Gastrocnemius medialis (tissue), 4 donors: Measurements from ENCODE around the gene LIPH.
"Not testable (repeated sequence)": the region's sequence is repeated elsewhere in the genome, so short reads cannot be mapped to it uniquely, and the experiment has no call there.

Experiments
- CTCF ChIP-seq, 5 experiments: fragments of 450-650 bp in 3 of 5; fragments of 200-600 bp in 2 of 5; sonication (generic) in 2 of 5; IDR thresholded peaks in 4 of 5; conservative IDR thresholded peaks in 1 of 5; 1 replicate in 4 of 5; 2 replicates in 1 of 5; pipeline ENCODE4 v1.5.1; 2016 to 2019; ENCODE audit warnings: antibody characterized with exemption in 5 of 5, mild to moderate bottlenecking in 3 of 5, moderate library complexity in 3 of 5
- POLR2A ChIP-seq, 2 donors: fragments of 450-650 bp; IDR thresholded peaks; one replicate each; pipeline ENCODE4 v1.6.1; 2017; ENCODE audit warnings: antibody characterized with exemption in 2 of 2, mild to moderate bottlenecking in 2 of 2, moderate library complexity in 2 of 2

GRCh38 chr3:185474922-185475321 is 77.5 kb downstream of the LIPH start:
- not testable (repeated sequence) for TF ChIP-seq CTCF (IDR thresholded peaks at IDR 0.05 in 4 of 5, conservative IDR thresholded peaks at IDR 0.05 in 1 of 5); POLR2A (IDR thresholded peaks at IDR 0.05)
